Heart right ventricle (tissue), 16 donors: ENCODE data around the gene TMTC1. TPM values are rescaled to one million over a fixed set of nuclear protein-coding genes. Genes with fewer than 3 reads are reported as not detected.

Source experiments
- ATAC-seq, 8 donors: fragments of 200-7000 bp; cut with Tn5 transposase; one replicate each; pipeline ENCODE4 v1.9.1; 2020; ENCODE audit warnings: mild to moderate bottlenecking in 8 of 8, moderate library complexity in 8 of 8, moderate number of reproducible peaks in 1 of 8
- DNase-seq, 2 donors: peaks; one replicate each; pipeline ENCODE4 v3.0.0-alpha.2; 2020
- H3K27ac ChIP-seq, 10 donors: fragments of 200-600 bp; sonication (generic) in 2 of 10; one replicate each; pipeline versions ENCODE4 v1.5.0 to v1.8.0; 2020 to 2022; ENCODE audit warnings: mild to moderate bottlenecking in 3 of 10
- H3K27me3 ChIP-seq, 7 donors: fragments of 200-600 bp; one replicate each; pipeline ENCODE4 v1.8.0; 2021 to 2022; ENCODE audit warnings: mild to moderate bottlenecking in 2 of 7
- H3K36me3 ChIP-seq, 9 donors: fragments of 200-600 bp; sonication (generic) in 1 of 9; one replicate each; pipeline versions ENCODE4 v1.5.0 to v1.8.0; 2020 to 2022; ENCODE audit warnings: mild to moderate bottlenecking in 2 of 9
- H3K4me1 ChIP-seq, 9 donors: fragments of 200-600 bp; sonication (generic) in 1 of 9; one replicate each; pipeline versions ENCODE4 v1.5.0 to v1.8.0; 2020 to 2022; ENCODE audit warnings: mild to moderate bottlenecking in 4 of 9
- H3K4me3 ChIP-seq, 10 donors: fragments of 200-600 bp; sonication (generic) in 2 of 10; one replicate each; pipeline versions ENCODE4 v1.5.0 to v1.8.0; 2020 to 2022; ENCODE audit warnings: mild to moderate bottlenecking in 7 of 10, moderate library complexity in 2 of 10
- H3K9me3 ChIP-seq, 11 donors: fragments of 200-600 bp in 10 of 11; sonication (generic) in 2 of 11; one replicate each; pipeline versions ENCODE4 v1.5.0 to v1.8.0; 2013 to 2022; ENCODE audit warnings: mild to moderate bottlenecking in 2 of 11, control low read depth in 1 of 11, moderate library complexity in 1 of 11
- WGBS, 2 donors: extraction: QIAGEN DNeasy Blood & Tissue Kit; methylation state at CpG; one replicate each; pipeline ENCODE4 v1.1.7; 2013; ENCODE audit warnings: inconsistent platforms in 1 of 2; 5-methylcytosine and 5-hydroxymethylcytosine counted together
- intact Hi-C, 10 donors: fragments of 100-400 bp; cut with DNase I; formaldehyde crosslinking; loops; one replicate each; pipeline versions ENCODE4 v1.11.1 to v1.14.2; 2022
- polyA plus RNA-seq, 2 donors: library from polyadenylated mRNA; stranded (reverse); fragments of 200-250 nt; gene quantifications; one replicate each; pipeline ENCODE4 v1.2.3, GENCODE V29; 2013
- total RNA-seq, 10 donors: library from RNA; stranded (reverse); fragmentation: NEBNext Ultra II Directional in 3 of 10; extraction: Animal tissue kit (Norgen Biotek cat#: 25700) in 3 of 10; gene quantifications; one replicate each; pipeline versions ENCODE4 v1.2.1 to v1.2.4, GENCODE V29; 2021 to 2023
- TF ChIP-seq, protein P1 (sequence below), 9 donors: fragments of 200-600 bp; sonication (generic) in 2 of 9; IDR thresholded peaks; one replicate each; pipeline versions ENCODE4 v1.5.0 to v1.8.0; 2021 to 2022; ENCODE audit warnings: antibody characterized with exemption in 9 of 9, mild to moderate bottlenecking in 5 of 9, moderate library complexity in 1 of 9
- donor health status: Arrhythmogenic right ventricular cardiomyopathy.
- donor health status: ischemic (EF 13 %, LVEDD 7.1; RV severe dilation, severe dysfunction).
- donor health status: healthy with polysubstance abuse.
- donor health status: DM: no; HTN: yes; CAD: no.
- donor health status: DM: no; HTN: no; CAD: no.
- donor health status: ischemic (EF 25% LVEDD 6.9; RV normal size, moderate dysfunction).
- donor health status: ischemic (EF 25% LVEDD 5.7; RV mildly dilated, moderate dysfunction).
- donor health status: healthy.
- donor health status: DM: yes; HTN: yes; CAD: no.
- donor health status: Ischemic cardiomyopathy.
- donor health status: ischemic (EF 35%, LVEDD 5.7; RV mildly dilated, moderate dysfunction).
- donor health status: nonischemic (EF 11% LVEDD 7.7; RV severe dilation, severe dysfunction).
- donor health status: DM: yes; HTN: yes; CAD: no.
- donor health status: PGD.
- donor health status: ischemic (EF 29% LVEDD 5.4; RV normal size, mild dysfunction).
- donor health status: nonischemic (EF 23%, LVEDD 6.1; RV moderate dilation, normal function).

The TMTC1 gene
- total and polyA plus RNA-seq, 12 donors, result 9.6 to 54.2 (median 22.9) TPM

DNA sequence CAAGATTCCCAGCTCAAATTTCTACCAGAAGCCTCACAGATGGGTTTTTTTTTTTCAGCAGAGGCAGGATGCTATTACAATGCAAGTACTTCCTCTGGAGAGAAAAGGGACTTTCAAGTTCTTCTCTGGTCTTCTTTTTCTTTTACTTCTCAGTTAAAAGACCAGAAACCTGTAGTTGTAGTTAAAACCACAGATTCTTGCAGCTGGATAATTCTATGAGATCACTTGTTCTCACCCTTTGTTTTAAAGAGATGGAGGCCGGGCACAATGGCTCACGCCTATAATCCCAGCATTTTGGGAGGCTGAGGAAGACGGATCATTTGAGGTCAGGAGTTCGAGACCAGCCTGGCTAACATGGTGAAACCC is 238.7 kb downstream of the TMTC1 start:
- no peak overlapping the region for H3K4me3 ChIP-seq
- no peaks in the 10 kb centered on the region for H3K27me3 ChIP-seq
- no peaks in the 10 kb centered on the region for H3K36me3 ChIP-seq
- no peak overlapping the region for H3K27ac ChIP-seq
- ATAC-seq (no peak), DNase-seq (no peak)
- WGBS, 2 donors, result 78 to 81% methylated on average over 4 of the region's 4 CpGs
- TF ChIP-seq, protein P1, sequence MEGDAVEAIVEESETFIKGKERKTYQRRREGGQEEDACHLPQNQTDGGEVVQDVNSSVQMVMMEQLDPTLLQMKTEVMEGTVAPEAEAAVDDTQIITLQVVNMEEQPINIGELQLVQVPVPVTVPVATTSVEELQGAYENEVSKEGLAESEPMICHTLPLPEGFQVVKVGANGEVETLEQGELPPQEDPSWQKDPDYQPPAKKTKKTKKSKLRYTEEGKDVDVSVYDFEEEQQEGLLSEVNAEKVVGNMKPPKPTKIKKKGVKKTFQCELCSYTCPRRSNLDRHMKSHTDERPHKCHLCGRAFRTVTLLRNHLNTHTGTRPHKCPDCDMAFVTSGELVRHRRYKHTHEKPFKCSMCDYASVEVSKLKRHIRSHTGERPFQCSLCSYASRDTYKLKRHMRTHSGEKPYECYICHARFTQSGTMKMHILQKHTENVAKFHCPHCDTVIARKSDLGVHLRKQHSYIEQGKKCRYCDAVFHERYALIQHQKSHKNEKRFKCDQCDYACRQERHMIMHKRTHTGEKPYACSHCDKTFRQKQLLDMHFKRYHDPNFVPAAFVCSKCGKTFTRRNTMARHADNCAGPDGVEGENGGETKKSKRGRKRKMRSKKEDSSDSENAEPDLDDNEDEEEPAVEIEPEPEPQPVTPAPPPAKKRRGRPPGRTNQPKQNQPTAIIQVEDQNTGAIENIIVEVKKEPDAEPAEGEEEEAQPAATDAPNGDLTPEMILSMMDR (IDR thresholded peaks at IDR 0.05), result no peak
- H3K9me3 ChIP-seq, result no peaks in the 10 kb centered on the region
- intact Hi-C loops, result loop anchor here in 1 of 10 donors (10.0 kb wide), 1 partner anchor 1280 kb away; no protein-coding TSS in a partner anchor
- peaks cover 0 to 31% (median 16%) of the 10 kb centered on the region in 9 donors for H3K4me1 ChIP-seq

DNA sequence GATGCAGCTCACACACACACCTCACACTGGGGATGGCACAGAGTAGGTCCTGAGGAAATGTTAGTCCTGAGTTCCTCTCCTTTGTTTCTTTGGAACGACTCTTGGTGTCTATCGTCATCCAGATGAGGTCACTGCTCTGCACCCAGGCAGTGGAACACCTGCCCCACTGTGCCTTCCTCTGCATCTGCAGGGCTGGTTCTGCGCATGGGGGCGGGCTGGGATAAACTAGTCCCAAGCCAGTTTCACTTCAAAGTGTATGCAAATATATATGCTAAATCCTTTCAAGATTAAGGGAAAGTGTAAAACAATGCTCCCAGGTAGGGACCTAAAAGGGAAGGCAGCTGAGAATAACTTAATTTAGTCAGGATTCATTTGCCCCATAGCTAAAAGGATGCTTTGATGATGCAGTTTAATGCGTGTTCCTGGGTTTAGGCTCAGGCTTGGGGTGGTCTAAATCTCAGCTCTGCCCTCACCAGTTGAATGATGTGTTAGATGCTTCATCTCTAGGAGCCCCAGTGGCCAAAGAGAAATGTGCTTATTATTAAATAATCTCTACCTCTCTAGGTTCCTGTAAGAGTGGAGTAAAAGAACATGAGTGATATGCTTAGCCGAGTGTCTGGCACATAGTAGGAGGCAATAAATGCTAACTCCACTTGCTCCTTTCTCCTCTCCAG is 239.2 kb downstream of the TMTC1 start:
- no peak overlapping the region for H3K27ac ChIP-seq
- intact Hi-C loops, result loop anchor here in 1 of 10 donors (10.0 kb wide), 1 partner anchor 1280 kb away; no protein-coding TSS in a partner anchor

DNA sequence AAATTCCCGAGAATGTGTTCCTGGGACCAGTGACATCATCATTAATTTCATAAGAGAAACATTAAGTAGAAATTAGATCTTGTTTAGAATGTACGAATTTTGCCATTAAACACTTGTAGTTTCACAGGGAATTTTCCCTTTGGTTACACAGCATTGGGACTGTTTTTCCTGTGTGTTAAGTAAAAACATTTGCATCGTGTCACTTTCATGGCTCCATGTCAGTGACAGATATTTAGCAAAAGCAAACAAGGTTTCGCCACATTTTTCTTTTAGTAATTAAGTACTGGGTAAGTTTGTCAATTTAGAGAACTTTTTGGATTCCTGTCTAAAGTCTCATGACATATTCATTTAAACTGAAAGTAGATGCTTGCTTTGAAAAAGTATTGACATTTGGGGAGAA is 240.7 kb downstream of the TMTC1 start:
- Histone ChIP-seq H3K4me1 (peaks cover 0 to 30% (median 16%) of the 10 kb centered on the region in 9 donors), H3K36me3 (peaks cover 0 to 14% (median 0%) of the 10 kb centered on the region in 9 donors), H3K27me3 (no peaks in the 10 kb centered on the region), H3K4me3 (peak overlapping the region in 5 of 10 donors; percentile 2 to 26 (median 9)), H3K27ac (peak overlapping the region in 6 of 10 donors; percentile 9 to 39 (median 18)), H3K9me3 (no peaks in the 10 kb centered on the region)
- no peak for DNase-seq
- ATAC-seq, result no peak
- intact Hi-C loops, result loop anchor here in 1 of 10 donors (10.0 kb wide), 1 partner anchor 1282 kb away; no protein-coding TSS in a partner anchor
- WGBS, 2 donors, result 65 to 76% methylated on average over 4 of the region's 4 CpGs
- TF ChIP-seq, protein P1 (IDR thresholded peaks at IDR 0.05), result no peak

More for the DNA sequence above, 239.2 kb downstream of the TMTC1 start:
- peaks cover 0 to under 1% (median 0%) of the 10 kb centered on the region in 9 donors for H3K36me3 ChIP-seq
- TF ChIP-seq, protein P1 (IDR thresholded peaks at IDR 0.05), result no peak
- 83 to 87% methylated on average over 6 of the region's 6 CpGs for WGBS, 2 donors
- DNase-seq (no peak), ATAC-seq (no peak)
- H3K9me3 ChIP-seq, result no peaks in the 10 kb centered on the region
- no peaks in the 10 kb centered on the region for H3K27me3 ChIP-seq
- no peak overlapping the region for H3K4me3 ChIP-seq
- H3K4me1 ChIP-seq, result peaks cover 0 to 31% (median 16%) of the 10 kb centered on the region in 9 donors

DNA sequence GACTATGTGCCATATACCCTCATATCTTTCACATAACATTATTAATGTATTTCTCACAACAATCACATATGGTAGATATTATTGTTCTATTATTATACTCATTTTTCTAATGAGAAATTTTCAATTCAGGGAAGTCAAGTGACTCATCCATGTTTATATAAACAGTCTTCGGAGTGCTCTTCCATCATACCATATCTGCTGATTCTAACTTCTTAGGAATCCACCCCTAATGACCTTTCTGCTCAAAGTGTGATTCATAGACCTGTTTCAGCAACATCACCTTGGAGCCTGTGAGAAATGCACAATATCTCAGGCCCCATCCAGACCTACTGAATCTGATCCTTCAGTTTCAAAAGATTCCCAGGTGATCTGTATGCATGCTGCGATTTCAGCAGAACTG is 246.4 kb downstream of the TMTC1 start:
- intact Hi-C loops, result loop anchor here in 2 of 10 donors (10.0 kb wide), 2 partner anchors 348 to 358 kb away; no protein-coding TSS in a partner anchor
- Histone ChIP-seq H3K27ac (no peak overlapping the region), H3K4me3 (no peak overlapping the region), H3K4me1 (no peaks in the 10 kb centered on the region), H3K36me3 (peaks cover 0 to 44% (median 0%) of the 10 kb centered on the region in 9 donors), H3K27me3 (no peaks in the 10 kb centered on the region), H3K9me3 (no peaks in the 10 kb centered on the region)
- ATAC-seq (no peak), DNase-seq (no peak)
- 85 to 89% methylated on average over 2 of the region's 2 CpGs for WGBS, 2 donors
- TF ChIP-seq, protein P1 (IDR thresholded peaks at IDR 0.05), result no peak
